ENCODE results near the gene ALK. TPM values are rescaled to one million over a fixed set of nuclear protein-coding genes. Genes with fewer than 3 reads are reported as not detected.

The ALK gene
- total RNA-seq, 2 donors from 2014 or later, result under 0.01 to 0.26 TPM

DNA sequence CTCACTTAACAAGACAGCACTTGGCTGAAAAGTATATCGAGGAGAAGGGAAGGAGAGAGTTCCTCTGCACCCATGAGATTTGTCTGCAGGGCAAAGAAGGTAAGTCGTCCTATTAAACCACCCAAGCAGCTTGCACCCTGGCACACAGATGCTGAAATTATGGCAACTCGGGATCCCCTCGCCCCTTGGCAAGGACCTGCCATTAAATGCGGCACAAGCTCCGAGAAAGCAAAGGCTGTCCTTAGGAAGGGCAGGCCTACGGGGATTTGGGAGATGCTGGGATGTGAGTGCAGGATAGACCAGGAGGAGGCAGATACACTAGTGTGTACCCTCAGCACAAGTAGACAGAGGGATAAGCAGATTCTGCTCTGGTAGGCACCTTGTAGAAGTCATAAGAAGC, 191.5 kb downstream of the ALK start:
- Histone ChIP-seq H3K9me3 (no peaks in the 10 kb centered on the region), H3K4me3 (no peak overlapping the region), H3K36me3 (replicated peaks in 1 of 2; ENCODE audit: insufficient read depth in 1 of 2, low read depth in 2 of 2) (no peaks in the 10 kb centered on the region), H3K27ac (no peak overlapping the region), H3K27me3 (no peaks in the 10 kb centered on the region), H3K4me1 (no peaks in the 10 kb centered on the region)
- ATAC-seq (no peak), DNase-seq (no peak)
- intact Hi-C loops (cut with DNase I), result no loop called here
- WGBS, 2 donors, result 82 to 83% methylated on average over 5 to 7 of the region's 7 CpGs
- TF ChIP-seq, protein P1, sequence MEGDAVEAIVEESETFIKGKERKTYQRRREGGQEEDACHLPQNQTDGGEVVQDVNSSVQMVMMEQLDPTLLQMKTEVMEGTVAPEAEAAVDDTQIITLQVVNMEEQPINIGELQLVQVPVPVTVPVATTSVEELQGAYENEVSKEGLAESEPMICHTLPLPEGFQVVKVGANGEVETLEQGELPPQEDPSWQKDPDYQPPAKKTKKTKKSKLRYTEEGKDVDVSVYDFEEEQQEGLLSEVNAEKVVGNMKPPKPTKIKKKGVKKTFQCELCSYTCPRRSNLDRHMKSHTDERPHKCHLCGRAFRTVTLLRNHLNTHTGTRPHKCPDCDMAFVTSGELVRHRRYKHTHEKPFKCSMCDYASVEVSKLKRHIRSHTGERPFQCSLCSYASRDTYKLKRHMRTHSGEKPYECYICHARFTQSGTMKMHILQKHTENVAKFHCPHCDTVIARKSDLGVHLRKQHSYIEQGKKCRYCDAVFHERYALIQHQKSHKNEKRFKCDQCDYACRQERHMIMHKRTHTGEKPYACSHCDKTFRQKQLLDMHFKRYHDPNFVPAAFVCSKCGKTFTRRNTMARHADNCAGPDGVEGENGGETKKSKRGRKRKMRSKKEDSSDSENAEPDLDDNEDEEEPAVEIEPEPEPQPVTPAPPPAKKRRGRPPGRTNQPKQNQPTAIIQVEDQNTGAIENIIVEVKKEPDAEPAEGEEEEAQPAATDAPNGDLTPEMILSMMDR (IDR thresholded peaks at IDR 0.05), result no peak
- TF ChIP-seq POLR2A (IDR thresholded peaks at IDR 0.05), result no peak

DNA sequence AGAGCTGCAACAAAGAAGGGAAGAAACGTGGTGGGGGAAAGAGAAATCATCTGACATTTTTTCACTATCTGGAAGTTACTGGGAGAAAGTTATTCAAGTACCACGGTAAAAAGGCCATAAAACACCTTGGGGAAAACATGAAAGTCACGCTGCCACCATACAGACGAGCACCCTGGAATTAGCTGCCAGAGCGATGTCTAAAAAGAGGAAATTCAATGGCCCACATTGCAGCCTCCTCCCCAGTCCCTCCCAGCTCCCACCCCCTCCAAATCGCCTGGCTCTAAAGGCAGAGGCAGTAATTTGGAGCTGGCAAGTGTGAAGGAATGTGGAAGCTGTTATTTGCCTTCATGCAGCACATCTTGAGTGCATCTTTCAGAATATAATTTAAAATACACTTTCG, 192.0 kb downstream of the ALK start:
- Histone ChIP-seq H3K27me3 (no peaks in the 10 kb centered on the region), H3K4me3 (no peak overlapping the region), H3K36me3 (replicated peaks in 1 of 2; ENCODE audit: insufficient read depth in 1 of 2, low read depth in 2 of 2) (no peaks in the 10 kb centered on the region), H3K27ac (no peak overlapping the region), H3K9me3 (no peaks in the 10 kb centered on the region), H3K4me1 (no peaks in the 10 kb centered on the region)
- DNase-seq, result no peak
- intact Hi-C loops (cut with DNase I), result no loop called here
- ATAC-seq, result no peak
- TF ChIP-seq, protein P1 (IDR thresholded peaks at IDR 0.05), result no peak
- no peak for TF ChIP-seq POLR2A (IDR thresholded peaks at IDR 0.05)
- WGBS, 2 donors, result 63 to 74% methylated on average over 7 of the region's 7 CpGs

DNA sequence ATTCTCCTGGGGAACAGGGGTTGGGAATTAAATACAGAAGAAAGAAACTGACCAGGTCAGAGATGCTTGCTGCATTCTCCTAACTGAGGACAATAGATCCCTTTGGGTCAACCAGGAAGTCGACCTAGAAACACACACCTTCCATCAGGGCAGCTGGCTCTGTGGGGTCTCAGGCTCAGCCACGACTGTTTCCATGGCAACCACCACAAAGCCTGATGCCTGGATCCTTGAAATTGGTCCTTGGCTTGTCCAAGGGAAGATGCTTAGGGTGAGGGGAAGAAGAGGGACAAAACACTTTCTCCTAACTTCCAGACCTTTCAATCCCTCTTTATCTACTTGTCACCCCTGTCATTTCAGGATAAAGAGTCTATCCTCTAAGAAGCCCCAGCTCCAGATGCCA, 194.4 kb downstream of the ALK start:
- WGBS, 2 donors, result 52 to 66% methylated on average over 2 of the region's 2 CpGs
- H3K27ac ChIP-seq, result no peak overlapping the region
- peaks cover 15% of the 10 kb centered on the region for H3K4me1 ChIP-seq
- TF ChIP-seq, protein P1 (IDR thresholded peaks at IDR 0.05), result no peak
- no peak for TF ChIP-seq POLR2A (IDR thresholded peaks at IDR 0.05)
- intact Hi-C loops (cut with DNase I), result no loop called here
- DNase-seq, result no peak
- H3K4me3 ChIP-seq, result no peak overlapping the region
- H3K36me3 ChIP-seq (replicated peaks in 1 of 2; ENCODE audit: insufficient read depth in 1 of 2, low read depth in 2 of 2), result no peaks in the 10 kb centered on the region
- H3K9me3 ChIP-seq, result no peaks in the 10 kb centered on the region
- ATAC-seq, result no peak
- no peaks in the 10 kb centered on the region for H3K27me3 ChIP-seq

DNA sequence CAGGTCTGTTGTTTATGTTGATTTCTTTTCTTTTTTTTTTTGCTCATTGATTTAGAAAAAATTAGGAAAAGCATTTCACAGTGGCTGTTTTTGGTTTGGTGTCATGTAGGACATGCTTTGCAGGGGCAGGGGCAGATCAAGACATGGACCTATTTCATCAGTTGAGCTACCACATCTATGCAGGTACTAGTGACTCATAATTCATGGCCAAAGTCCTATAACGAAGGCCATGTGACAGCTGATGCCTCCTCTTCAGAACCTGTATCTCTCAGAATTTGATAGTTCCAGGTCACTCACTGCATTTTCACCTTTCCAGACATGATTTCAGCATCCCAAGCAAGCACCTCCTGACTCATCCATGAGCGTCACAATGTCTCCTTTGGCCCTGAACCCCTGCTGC, 195.8 kb downstream of the ALK start:
- Histone ChIP-seq H3K9me3 (no peaks in the 10 kb centered on the region), H3K4me3 (no peak overlapping the region), H3K36me3 (replicated peaks in 1 of 2; ENCODE audit: insufficient read depth in 1 of 2, low read depth in 2 of 2) (no peaks in the 10 kb centered on the region), H3K4me1 (peaks cover 15% of the 10 kb centered on the region), H3K27me3 (no peaks in the 10 kb centered on the region), H3K27ac (no peak overlapping the region)
- intact Hi-C loops (cut with DNase I), result no loop called here
- ATAC-seq, result no peak
- no peak for TF ChIP-seq POLR2A (IDR thresholded peaks at IDR 0.05)
- TF ChIP-seq, protein P1 (IDR thresholded peaks at IDR 0.05), result no peak
- no peak for DNase-seq
- WGBS, 2 donors, result 0 to 50% methylated on average over 1 to 2 of the region's 2 CpGs

DNA sequence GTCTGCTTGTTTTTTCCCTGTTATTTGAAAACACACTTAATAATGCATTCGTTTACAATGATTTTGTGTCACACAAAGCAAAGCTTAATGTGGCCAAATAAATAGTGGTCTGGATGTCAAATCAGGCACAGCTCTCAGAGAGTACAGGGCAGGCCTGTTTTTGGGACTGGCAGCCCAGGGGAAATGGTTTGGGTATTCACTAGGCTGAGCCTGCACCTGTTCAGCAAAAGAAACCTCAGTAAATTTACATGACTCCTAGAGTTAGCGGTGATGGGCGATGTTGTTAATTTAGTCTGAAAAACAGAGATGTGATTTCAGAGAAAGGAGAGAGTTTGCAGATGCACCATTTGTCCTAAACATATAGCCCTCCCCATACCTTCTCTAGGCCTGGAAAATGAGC, 197.1 kb downstream of the ALK start:
- no peak for ATAC-seq

More for the DNA sequence above, 197.1 kb downstream of the ALK start:
- no peak for DNase-seq
- intact Hi-C loops (cut with DNase I), result no loop called here
- 73 to 81% methylated on average over 3 of the region's 3 CpGs for WGBS, 2 donors
- Histone ChIP-seq H3K4me1 (peaks cover 15% of the 10 kb centered on the region), H3K27ac (no peak overlapping the region), H3K36me3 (replicated peaks in 1 of 2; ENCODE audit: insufficient read depth in 1 of 2, low read depth in 2 of 2) (no peaks in the 10 kb centered on the region), H3K4me3 (no peak overlapping the region), H3K27me3 (no peaks in the 10 kb centered on the region), H3K9me3 (no peaks in the 10 kb centered on the region)
- TF ChIP-seq, protein P1 (IDR thresholded peaks at IDR 0.05), result no peak
- no peak for TF ChIP-seq POLR2A (IDR thresholded peaks at IDR 0.05)
